ENCODE results near the gene DCST1. TPM values are rescaled to one million over a fixed set of nuclear protein-coding genes. Genes with fewer than 3 reads are reported as not detected.

Gene DCST1
- total and polyA plus RNA-seq, 2 of the 8 experiments (the other 6 are each of a cell fraction or from before 2014, with no cell fraction given), result not detected

DNA sequence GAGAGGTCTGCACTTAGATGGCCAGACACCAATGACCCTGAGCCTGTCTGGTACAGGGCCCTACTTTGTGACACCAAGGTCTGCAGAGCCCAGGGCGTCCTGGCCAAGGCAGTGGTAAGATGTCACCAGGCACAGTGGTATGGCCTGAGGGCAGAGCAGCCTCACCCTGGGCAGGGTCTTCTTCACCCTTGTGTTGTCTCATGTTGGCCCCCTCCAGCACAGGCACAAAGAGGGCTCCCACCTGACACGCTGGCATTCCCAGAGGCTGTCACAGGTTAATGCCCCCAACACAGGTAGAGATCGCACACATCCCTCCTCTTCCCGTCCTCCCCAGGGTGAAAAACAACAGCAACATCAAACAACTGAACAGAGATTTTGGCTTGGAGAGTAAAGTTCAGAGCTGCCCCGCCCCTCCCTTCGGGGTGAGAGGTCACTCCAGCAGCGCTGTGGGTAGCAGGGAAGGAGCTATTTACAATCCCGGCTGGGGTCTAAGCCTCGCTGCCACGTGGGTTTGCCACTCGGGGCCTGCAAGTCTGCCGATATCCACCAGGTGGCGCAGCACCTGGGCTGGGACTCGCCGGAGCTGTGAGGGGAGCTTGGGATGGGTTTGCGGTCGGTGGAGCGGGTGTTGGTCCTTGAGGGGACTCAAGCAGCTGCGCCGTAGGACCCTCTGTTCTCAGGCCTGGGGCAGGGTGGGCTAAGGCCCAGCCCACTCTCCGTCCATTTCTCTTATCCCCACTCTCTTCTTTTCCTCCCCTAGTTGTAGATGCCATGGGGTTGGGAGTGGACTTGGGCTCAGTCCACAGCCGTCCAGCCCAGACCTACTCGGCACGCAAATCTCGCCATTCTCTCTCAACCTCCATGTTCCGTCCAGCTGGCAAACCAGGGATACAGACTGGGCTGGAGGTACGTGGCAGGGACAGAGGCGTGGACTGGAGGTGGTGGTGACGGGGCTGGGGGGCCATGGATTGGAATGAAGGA, 57.7 kb downstream of the DCST1 start (continued):
- TF ChIP-seq, protein P1, sequence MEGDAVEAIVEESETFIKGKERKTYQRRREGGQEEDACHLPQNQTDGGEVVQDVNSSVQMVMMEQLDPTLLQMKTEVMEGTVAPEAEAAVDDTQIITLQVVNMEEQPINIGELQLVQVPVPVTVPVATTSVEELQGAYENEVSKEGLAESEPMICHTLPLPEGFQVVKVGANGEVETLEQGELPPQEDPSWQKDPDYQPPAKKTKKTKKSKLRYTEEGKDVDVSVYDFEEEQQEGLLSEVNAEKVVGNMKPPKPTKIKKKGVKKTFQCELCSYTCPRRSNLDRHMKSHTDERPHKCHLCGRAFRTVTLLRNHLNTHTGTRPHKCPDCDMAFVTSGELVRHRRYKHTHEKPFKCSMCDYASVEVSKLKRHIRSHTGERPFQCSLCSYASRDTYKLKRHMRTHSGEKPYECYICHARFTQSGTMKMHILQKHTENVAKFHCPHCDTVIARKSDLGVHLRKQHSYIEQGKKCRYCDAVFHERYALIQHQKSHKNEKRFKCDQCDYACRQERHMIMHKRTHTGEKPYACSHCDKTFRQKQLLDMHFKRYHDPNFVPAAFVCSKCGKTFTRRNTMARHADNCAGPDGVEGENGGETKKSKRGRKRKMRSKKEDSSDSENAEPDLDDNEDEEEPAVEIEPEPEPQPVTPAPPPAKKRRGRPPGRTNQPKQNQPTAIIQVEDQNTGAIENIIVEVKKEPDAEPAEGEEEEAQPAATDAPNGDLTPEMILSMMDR (IDR thresholded peaks at IDR 0.05; ENCODE audit: control extremely low read depth in 1 of 3, insufficient read depth in 1 of 3, low read depth in 1 of 3, low read length in 3 of 3), result peak in 2 of 3 experiments; percentile 98; a peak in 3 of 4 replicates
- TF ChIP-seq KDM4A (IDR thresholded peaks at IDR 0.05; ENCODE audit: low read depth, low read length, severe bottlenecking) (no peak), JUND (IDR thresholded peaks at IDR 0.05; ENCODE audit: low read length) (no peak), EZH2 (IDR thresholded peaks at IDR 0.05; ENCODE audit: low read depth, low read length, severe bottlenecking) (no peak), EGR1 (IDR thresholded peaks at IDR 0.05; ENCODE audit: borderline replicate concordance, low read depth, low read length) (no peak), TAF7 (optimal IDR thresholded peaks at IDR 0.05; ENCODE audit: borderline replicate concordance, low read depth, low read length) (no peak), SUZ12 (IDR thresholded peaks at IDR 0.05; ENCODE audit: low read length) (no peak; the same call in 1 of the 2 replicates), CEBPB (IDR thresholded peaks at IDR 0.05; ENCODE audit: low read depth, low read length) (no peak), CHD1 (IDR thresholded peaks at IDR 0.05; ENCODE audit: low read depth, low read length) (no peak), SIX5 (IDR thresholded peaks at IDR 0.05; ENCODE audit: low read depth, low read length) (no peak), RBBP5 (IDR thresholded peaks at IDR 0.05; ENCODE audit: borderline replicate concordance, low read depth, low read length) (no peak)
- TF ChIP-seq, protein P2, sequence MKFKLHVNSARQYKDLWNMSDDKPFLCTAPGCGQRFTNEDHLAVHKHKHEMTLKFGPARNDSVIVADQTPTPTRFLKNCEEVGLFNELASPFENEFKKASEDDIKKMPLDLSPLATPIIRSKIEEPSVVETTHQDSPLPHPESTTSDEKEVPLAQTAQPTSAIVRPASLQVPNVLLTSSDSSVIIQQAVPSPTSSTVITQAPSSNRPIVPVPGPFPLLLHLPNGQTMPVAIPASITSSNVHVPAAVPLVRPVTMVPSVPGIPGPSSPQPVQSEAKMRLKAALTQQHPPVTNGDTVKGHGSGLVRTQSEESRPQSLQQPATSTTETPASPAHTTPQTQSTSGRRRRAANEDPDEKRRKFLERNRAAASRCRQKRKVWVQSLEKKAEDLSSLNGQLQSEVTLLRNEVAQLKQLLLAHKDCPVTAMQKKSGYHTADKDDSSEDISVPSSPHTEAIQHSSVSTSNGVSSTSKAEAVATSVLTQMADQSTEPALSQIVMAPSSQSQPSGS (IDR thresholded peaks at IDR 0.05; ENCODE audit: low read length), result no peak
